NCI-H460 (cell line): ENCODE measurements around the gene C1QC. TPM values are rescaled to one million over a fixed set of nuclear protein-coding genes. Genes with fewer than 3 reads are reported as not detected.

Experiments used
- DNase-seq: peaks from one replicate; pipeline ENCODE4 v3.0.0-alpha.2; 2016; ENCODE audit warnings: low read depth; ENCODE audit errors: extremely low read depth
- total RNA-seq: library from RNA; depleted of rRNA; stranded (reverse); fragments of >200 nt; shearing (Covaris generic); gene quantifications from 2 replicates; pipeline ENCODE4 v1.2.3, GENCODE V29; 2014

The C1QC gene
- total RNA-seq, 1 experiment from 2014 or later: not detected

DNA sequence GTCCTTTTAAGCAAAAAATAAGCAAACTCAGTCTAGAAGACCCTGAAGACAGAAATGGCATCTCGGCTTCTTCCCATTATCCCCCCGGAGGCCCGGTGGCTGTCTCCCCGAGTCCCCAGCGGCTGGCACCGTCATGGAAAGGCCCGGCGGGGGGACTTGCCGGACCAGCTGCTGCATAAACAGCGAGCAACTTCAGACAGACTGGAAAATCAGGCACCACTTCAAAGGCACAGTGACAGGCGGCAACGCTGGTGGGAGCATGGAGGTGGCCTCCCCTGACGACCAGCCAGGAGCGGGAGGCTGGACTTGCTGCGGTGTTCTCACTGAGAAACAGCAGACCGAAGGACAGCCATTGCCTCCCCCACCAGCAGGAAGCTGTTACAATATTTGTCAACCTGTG, 25.4 kb upstream of the C1QC start:
- no peak for DNase-seq

- DNase-seq: no peak
Measured at GRCh38 chr1:22619252-22619651, 24.2 kb upstream of the C1QC start.

GRCh38 chr1:22619798-22620197, 23.6 kb upstream of the C1QC start:
- no peak for DNase-seq

GRCh38 chr1:22621761-22622160, 21.7 kb upstream of the C1QC start:
- DNase-seq: no peak

DNA sequence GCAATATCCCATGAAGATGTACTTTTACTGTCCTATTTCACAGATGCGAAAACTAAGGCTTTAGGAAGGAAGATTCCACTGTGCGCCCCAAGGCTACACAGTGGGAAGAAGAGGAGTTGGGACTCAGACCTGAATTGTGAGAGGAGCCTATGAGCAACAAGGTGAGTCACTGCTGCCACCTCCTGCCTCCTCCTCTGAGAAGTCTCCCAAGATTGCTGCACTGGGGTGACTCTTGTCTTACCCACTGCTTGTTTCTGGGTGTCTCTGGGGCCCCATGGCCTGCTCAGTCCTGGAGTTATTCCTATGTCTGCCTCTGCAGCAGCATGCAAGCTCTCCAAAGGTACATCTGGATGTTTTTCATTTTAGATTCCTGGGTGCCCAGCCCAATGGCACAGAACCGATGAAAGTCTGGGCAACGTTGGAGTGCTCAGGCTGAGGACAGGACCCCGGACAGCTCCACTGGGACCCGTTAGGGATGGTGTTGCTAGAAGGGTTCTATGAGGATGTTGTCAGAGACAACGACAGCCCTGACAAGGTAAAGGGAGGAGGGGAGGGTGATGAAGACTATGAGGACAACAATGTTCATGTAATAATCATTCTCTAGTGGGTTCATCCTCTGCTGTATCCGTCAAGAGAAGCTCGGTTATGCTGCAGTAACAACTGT, 18.0 kb upstream of the C1QC start:
- no peak for DNase-seq

DNA sequence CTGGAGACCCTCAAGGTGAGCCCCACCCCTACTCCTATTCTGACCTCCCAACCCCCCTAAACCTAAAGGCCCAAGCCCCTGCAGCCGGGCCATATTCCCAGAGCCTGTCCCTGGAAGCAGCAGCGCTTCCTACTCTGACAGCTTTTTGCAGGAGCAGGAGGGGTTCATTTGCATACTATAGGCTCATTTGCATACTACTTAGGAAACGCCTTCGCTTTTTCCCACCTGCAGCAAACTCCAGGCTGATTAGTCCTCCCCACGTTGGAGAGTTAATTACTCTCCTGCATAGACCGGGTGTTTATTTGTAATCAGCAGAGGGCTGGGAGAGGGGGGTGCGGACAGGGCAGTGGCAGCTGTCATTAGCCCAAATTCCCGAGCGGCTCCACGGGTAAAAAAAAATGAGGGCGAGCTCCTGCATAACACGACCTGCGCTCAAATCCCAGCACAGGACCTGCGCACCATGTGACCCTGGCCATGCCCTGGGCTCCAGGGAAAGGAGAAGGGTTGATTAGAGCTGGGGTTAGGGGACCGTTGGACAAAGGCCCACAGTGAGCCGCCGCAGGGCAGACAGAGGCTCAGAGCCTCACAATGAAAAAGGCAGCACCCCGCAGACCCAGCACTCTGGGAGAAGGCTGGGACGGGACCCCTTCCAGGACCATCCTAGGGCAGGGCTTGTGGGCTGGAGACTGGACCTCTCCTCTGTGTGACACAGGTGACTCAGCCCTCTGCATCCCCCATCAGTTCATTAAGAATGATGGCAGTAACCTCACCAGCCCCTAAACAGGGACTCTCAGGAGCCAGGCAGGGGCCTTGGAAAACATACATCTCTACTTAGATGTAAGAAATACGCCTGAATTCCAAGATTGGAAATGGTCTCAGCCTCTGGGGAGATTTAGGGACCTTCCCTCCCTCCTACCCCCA, 16.9 kb upstream of the C1QC start:
- DNase-seq: no peak

- DNase-seq: no peak
Measured at GRCh38 chr1:22627331-22627730, 16.1 kb upstream of the C1QC start.

- DNase-seq: no peak
Measured at GRCh38 chr1:22628698-22629444, 14.6 kb upstream of the C1QC start.

DNA sequence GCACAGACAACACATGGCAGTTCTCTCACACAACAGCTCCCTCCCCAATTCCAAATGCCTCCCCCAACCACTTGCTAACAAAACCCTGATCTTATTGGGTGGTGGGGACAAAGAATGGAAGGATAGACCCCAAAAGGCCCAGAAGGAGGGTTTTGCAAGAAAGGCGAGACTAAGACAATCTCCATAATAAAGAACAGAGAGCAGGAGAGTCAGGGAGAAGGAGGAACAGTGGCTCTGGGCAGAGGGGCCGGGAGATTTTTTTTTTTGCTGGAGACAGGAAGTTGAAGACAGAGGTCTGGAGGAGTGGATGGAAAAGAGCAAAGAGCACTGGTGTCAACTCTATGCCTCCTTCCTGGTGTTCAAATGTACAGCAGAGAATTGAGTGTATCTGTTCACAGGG, 13.5 kb upstream of the C1QC start:
- DNase-seq: no peak

GRCh38 chr1:22633697-22634463, 9.6 kb upstream of the C1QC start:
- DNase-seq: no peak

DNA sequence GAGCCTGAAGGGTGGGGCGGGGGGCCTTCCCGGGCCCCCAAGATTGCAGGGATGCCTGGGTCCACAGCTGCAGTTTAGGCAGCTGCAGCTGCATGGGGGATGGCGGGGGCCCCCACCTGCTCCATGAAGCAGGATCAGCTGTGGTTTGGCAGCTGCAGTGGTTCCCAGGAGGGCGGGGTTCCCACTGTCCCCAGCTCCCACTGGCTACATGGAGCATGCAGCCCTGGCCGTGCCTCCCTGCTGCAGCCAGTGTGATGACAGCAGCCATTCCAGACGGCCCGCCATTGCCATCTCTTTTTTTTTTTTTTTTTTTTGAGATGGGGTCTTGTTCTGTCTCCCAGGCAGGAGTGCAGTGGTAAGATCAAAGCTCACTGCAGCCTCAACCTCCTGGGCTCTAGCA, 8.0 kb upstream of the C1QC start:
- DNase-seq: no peak

GRCh38 chr1:22636353-22636752, 7.1 kb upstream of the C1QC start, which contains the start of gene C1QA:
Gene C1QA, plus strand, starts transcription at chr1:22636628. Its CDS starts 989 bp downstream, at chr1:22637617.
- DNase-seq: no peak

DNA sequence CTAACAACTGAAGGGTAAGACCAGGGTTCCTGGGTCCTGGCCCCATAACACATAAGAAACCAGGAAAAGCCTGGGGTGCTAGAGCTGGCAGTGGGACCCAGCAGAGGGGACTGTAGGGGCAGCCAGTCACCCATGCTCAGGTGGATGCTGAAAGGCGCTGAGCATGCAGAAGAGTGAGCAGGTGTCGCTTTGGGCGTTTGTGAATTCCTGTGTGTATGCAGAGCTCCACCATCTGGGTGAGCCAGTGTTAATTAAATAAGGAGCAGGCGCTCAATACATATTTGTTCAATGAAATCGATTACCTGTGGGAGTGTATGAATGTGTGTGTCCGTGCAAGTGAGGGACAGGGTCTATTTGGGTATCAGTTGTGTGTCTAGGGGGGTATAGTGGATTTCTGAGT, 6.5 kb upstream of the C1QC start:
- no peak for DNase-seq

- DNase-seq: no peak
Measured at GRCh38 chr1:22637907-22638445, 5.5 kb upstream of the C1QC start.

- no peak for DNase-seq
Measured at GRCh38 chr1:22638476-22639234, 4.8 kb upstream of the C1QC start.

GRCh38 chr1:22639286-22639685, 4.1 kb upstream of the C1QC start:
- DNase-seq: no peak

DNA sequence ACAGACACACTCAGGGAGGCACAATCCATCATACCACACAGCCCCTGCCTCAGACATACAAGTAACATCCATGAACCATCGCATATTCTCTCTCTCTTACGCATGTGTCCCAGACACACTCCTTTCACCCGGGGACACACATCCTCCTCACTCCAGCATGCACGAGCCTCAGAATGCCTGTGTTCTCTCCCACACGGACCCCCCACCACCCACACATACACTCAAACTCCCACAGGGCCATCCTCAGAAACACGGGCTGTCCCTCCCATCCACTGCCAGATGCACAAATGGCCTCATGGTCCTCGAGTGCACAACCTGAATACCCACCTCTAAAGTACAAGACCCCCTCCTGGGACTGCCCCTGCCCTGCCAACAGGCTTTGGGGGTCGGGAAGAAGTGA, 2.2 kb upstream of the C1QC start:
- no peak for DNase-seq

GRCh38 chr1:22641906-22642636, 1.4 kb upstream of the C1QC start:
- peak; percentile 43 for DNase-seq

DNA sequence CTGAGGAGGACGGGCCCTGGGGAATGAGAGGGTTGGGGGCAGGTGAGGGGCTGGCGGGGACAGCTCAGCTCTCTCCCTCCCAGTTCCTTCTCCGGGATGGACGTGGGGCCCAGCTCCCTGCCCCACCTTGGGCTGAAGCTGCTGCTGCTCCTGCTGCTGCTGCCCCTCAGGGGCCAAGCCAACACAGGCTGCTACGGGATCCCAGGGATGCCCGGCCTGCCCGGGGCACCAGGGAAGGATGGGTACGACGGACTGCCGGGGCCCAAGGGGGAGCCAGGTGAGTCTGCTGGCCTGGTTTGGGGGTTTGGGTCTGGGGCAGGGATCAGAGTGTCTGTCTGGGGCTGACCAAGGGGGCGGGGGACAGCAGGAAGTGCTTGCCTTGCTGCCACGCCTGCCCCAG, 495 bp downstream of the C1QC start:
- DNase-seq: no peak
